Right lobe of liver (tissue), 4 donors: ENCODE data around the gene GBP3.

ENCODE experiments used
- POLR2A ChIP-seq: fragments of 450-650 bp; IDR thresholded peaks from one replicate; pipeline ENCODE4 v1.6.1; 2017; ENCODE audit warnings: antibody characterized with exemption, mild to moderate bottlenecking
- TF ChIP-seq, protein P1 (sequence below), 4 donors: fragments of 200-600 bp in 3 of 4; fragments of 450-650 bp in 1 of 4; IDR thresholded peaks; one replicate each; pipeline versions ENCODE4 v1.5.1 to v1.8.0; 2016 to 2022; ENCODE audit warnings: antibody characterized with exemption in 4 of 4, mild to moderate bottlenecking in 2 of 4
- donor health status: DM: no; HTN: no; CAD: no.
- donor health status: DM: no; HTN: no; CAD: no.
- donor health status: DM: no; HTN: yes; CAD: no.

DNA sequence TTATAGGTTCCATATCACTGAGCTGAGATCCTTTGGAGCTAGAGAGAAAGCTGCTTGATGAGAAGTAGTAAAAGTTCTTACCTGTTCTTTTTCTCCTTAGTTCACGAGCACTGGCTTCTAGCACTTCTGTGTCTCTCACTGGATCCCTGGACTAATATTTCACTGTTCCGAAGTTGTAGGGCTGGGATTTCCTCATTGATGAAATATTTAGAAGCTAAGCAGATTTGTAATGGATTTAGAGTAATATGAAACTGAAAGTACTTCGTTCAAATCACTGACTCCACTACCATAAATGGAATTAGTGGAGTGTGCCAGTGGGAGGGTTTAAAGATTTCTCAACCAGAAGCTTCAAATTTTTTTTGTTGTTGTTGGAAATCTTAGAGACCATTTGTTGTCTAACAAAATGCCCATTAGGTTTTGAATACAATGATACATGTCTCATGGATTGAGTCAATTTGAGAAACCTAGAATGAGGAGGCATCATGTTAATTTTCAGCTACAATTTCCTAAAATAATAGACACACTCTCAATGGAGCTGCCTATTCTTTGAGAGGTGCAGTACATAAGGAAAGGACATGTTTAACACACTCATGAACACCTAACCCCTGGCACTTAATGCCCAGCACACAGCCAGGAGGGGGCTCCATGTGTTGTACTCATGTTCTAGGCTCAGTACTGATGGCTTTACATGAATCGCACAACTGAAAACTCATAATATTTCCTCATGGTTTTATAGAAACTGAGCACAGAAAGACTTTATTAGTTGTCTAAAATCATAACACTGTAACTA lies 42.6 kb upstream of the GBP3 start, which contains the start of gene GBP1:
- TF ChIP-seq, protein P1, sequence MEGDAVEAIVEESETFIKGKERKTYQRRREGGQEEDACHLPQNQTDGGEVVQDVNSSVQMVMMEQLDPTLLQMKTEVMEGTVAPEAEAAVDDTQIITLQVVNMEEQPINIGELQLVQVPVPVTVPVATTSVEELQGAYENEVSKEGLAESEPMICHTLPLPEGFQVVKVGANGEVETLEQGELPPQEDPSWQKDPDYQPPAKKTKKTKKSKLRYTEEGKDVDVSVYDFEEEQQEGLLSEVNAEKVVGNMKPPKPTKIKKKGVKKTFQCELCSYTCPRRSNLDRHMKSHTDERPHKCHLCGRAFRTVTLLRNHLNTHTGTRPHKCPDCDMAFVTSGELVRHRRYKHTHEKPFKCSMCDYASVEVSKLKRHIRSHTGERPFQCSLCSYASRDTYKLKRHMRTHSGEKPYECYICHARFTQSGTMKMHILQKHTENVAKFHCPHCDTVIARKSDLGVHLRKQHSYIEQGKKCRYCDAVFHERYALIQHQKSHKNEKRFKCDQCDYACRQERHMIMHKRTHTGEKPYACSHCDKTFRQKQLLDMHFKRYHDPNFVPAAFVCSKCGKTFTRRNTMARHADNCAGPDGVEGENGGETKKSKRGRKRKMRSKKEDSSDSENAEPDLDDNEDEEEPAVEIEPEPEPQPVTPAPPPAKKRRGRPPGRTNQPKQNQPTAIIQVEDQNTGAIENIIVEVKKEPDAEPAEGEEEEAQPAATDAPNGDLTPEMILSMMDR (IDR thresholded peaks at IDR 0.05): no peak
- peak; percentile 94 for TF ChIP-seq POLR2A
